ENCODE results near the gene NUP98.

DNA sequence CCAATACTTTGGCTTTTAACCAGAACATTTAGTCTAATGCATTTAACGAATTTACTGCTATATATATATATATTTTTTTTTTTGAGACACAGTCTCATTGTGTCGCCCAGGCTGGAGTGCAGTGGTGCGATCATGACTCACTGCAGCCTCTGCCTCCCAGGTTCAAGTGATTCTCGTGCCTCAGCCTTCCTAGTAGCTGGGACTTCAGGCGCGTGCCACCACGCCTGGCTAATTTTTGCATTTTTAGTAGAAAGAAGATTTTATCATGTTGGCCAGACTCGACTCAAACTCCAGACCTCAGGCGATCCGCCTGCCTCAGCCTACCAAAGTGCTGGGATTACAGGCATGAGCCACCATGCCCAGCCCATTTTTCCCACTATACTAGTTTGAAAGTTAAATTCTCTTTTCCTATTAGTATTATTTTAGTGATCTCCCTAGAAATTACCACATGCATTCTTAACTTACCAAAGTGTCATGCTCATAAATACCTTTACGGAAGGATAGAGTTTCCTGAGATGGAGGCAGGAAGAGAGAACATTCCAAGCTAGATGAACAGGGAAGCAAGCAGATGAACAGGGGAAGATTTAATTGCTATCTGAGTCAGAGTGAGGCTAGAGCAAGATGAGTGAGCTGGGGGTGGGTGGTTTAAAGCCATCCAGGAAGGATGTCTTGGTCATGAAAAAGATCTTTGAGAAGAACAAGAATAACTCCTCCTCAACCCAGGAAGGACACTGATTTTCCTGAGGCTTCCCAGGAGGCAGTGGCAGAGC lies 6.6 kb upstream of the NUP98 start:
- no peak for TF ChIP-seq CTCF (conservative IDR thresholded peaks at IDR 0.05; ENCODE audit: low read depth, low read length)
- no peak for TF ChIP-seq EZH2 (IDR thresholded peaks at IDR 0.05; ENCODE audit: borderline replicate concordance, low read depth, low read length, poor library complexity, severe bottlenecking)

Measured in A673 (cell line).